Spleen (tissue), 11 donors: Measurements from ENCODE around the gene CD300C. TPM values are rescaled to one million over a fixed set of nuclear protein-coding genes. Genes with fewer than 3 reads are reported as not detected.
"Not testable (repeated sequence)": the region's sequence is repeated elsewhere in the genome, so short reads cannot be mapped to it uniquely, and the experiment has no call there.

ENCODE experiments used
- DNase-seq: peaks from one replicate; pipeline ENCODE4 v3.0.0-alpha.2; 2020
- H3K27ac ChIP-seq, 8 donors: fragments of 200-600 bp; sonication (generic) in 7 of 8; 1 replicate in 4 of 8; 2 replicates in 4 of 8; pipeline versions ENCODE4 v1.5.0 to v1.8.0; 2016 to 2021; ENCODE audit warnings: inconsistent platforms in 4 of 8, mild to moderate bottlenecking in 4 of 8, moderate library complexity in 1 of 8
- H3K27me3 ChIP-seq, 7 donors: fragments of 200-600 bp; sonication (generic) in 6 of 7; replicated peaks in 1 of 7; 1 replicate in 4 of 7; 2 replicates in 3 of 7; pipeline versions ENCODE4 v1.5.0 to v1.8.0; 2016 to 2021; ENCODE audit warnings: inconsistent platforms in 3 of 7, mild to moderate bottlenecking in 1 of 7
- H3K36me3 ChIP-seq, 6 donors: fragments of 200-600 bp; sonication (generic) in 5 of 6; 1 replicate in 4 of 6; 2 replicates in 2 of 6; pipeline versions ENCODE4 v1.5.0 to v1.8.0; 2016 to 2021; ENCODE audit warnings: inconsistent platforms in 2 of 6
- H3K4me1 ChIP-seq, 6 donors: fragments of 200-600 bp; sonication (generic) in 5 of 6; 1 replicate in 3 of 6; 2 replicates in 3 of 6; pipeline versions ENCODE4 v1.5.0 to v1.8.0; 2016 to 2021; ENCODE audit warnings: inconsistent platforms in 3 of 6
- H3K4me3 ChIP-seq, 8 donors: fragments of 200-600 bp; sonication (generic) in 7 of 8; 1 replicate in 4 of 8; 2 replicates in 4 of 8; pipeline versions ENCODE4 v1.5.0 to v1.8.0; 2016 to 2021; ENCODE audit warnings: inconsistent platforms in 4 of 8, mild to moderate bottlenecking in 4 of 8, moderate library complexity in 2 of 8
- H3K9me3 ChIP-seq, 8 donors: fragments of 200-600 bp; sonication (generic) in 7 of 8; 1 replicate in 4 of 8; 2 replicates in 4 of 8; pipeline versions ENCODE4 v1.5.0 to v1.8.0; 2016 to 2021; ENCODE audit warnings: inconsistent platforms in 4 of 8
- CTCF ChIP-seq, 11 experiments: fragments of 200-600 bp in 7 of 11; fragments of 450-650 bp in 4 of 11; sonication (generic) in 4 of 11; IDR thresholded peaks in 8 of 11; conservative IDR thresholded peaks in 3 of 11; 1 replicate in 7 of 11; 2 replicates in 4 of 11; pipeline versions ENCODE4 v1.4.0 to v1.8.0; 2016 to 2021; ENCODE audit warnings: antibody characterized with exemption in 11 of 11, inconsistent platforms in 4 of 11, mild to moderate bottlenecking in 1 of 11
- POLR2A ChIP-seq, 3 donors: fragments of 450-650 bp; IDR thresholded peaks; one replicate each; pipeline ENCODE4 v1.5.1; 2017; ENCODE audit warnings: antibody characterized with exemption in 3 of 3, mild to moderate bottlenecking in 1 of 3
- POLR2AphosphoS5 ChIP-seq, 3 donors: sonication (generic); formaldehyde crosslinking; IDR thresholded peaks; one replicate each; pipeline ENCODE4 v1.5.1; 2017; ENCODE audit warnings: antibody characterized with exemption in 3 of 3
- WGBS, 5 donors: extraction: QIAGEN DNeasy Blood & Tissue Kit in 3 of 5; methylation state at CpG; one replicate each; pipeline versions ENCODE4 v1.1.5 to v1.1.7; 2013 to 2018; 5-methylcytosine and 5-hydroxymethylcytosine counted together
- intact Hi-C: fragments of 100-400 bp; cut with DNase I; formaldehyde crosslinking; loops from one replicate; pipeline ENCODE4 v1.15.0; 2023; ENCODE audit warnings: low total_unique reads
- polyA plus RNA-seq, 3 donors: library from polyadenylated mRNA; stranded (reverse); fragments of 200-250 nt; gene quantifications; one replicate each; pipeline ENCODE4 v1.2.1, GENCODE V29; 2013
- total RNA-seq, 7 donors: library from RNA; depleted of rRNA in 3 of 7; stranded (reverse); fragments of >200 nt in 3 of 7; fragmentation: NEBNext Ultra II Directional in 4 of 7; extraction: Animal tissue kit (Norgen Biotek cat#: 25700) in 4 of 7; gene quantifications; one replicate each; pipeline versions ENCODE4 v1.1.0 to v1.2.1, GENCODE V29; 2016 to 2021
- donor health status: healthy with polysubstance abuse.
- donor health status: DM: no; HTN: no; CAD: no; lungs with moderate emphysema.
- donor health status: DM: no; HTN: no; CAD: no.
- donor health status: Bipolar disorder and iron deficiency.
- donor health status: healthy.
- donor health status: DM: no; HTN: no; CAD: no.
- donor health status: DM: yes; HTN: yes; CAD: no.

The CD300C gene
- total and polyA plus RNA-seq, 10 donors: 0.96 to 10.3 (median 5.0) TPM

- Histone ChIP-seq H3K27me3 (peaks cover 0 to 12% (median 0%) of the 10 kb centered on the region in 7 donors), H3K36me3 (no peaks in the 10 kb centered on the region), H3K4me3 (no peak overlapping the region), H3K9me3 (no peaks in the 10 kb centered on the region), H3K4me1 (peaks cover 0 to 12% (median 2%) of the 10 kb centered on the region in 6 donors), H3K27ac (peak overlapping the region in 5 of 8 donors; percentile 6 to 35 (median 30))
- TF ChIP-seq POLR2AphosphoS5 (IDR thresholded peaks at IDR 0.05) (no peak), POLR2A (IDR thresholded peaks at IDR 0.05) (no peak), CTCF (IDR thresholded peaks at IDR 0.05 in 8 of 11, conservative IDR thresholded peaks at IDR 0.05 in 3 of 11) (no peak)
- no peak for DNase-seq
- intact Hi-C loops: no loop called here
- 32 to 49% (median 39%) methylated on average over 7 of the region's 7 CpGs for WGBS, 5 donors
Observed at GRCh38 chr17:74512624-74513091, 33.3 kb downstream of the CD300C start.

- 88 to 96% (median 90%) methylated on average over 2 of the region's 2 CpGs for WGBS, 5 donors
- TF ChIP-seq POLR2A (IDR thresholded peaks at IDR 0.05) (no peak), POLR2AphosphoS5 (IDR thresholded peaks at IDR 0.05) (no peak), CTCF (IDR thresholded peaks at IDR 0.05 in 8 of 11, conservative IDR thresholded peaks at IDR 0.05 in 3 of 11) (no peak)
- Histone ChIP-seq H3K9me3 (no peaks in the 10 kb centered on the region), H3K27ac (peak overlapping the region in 2 of 8 donors; percentile 15 to 35), H3K27me3 (peaks cover 0 to 12% (median 0%) of the 10 kb centered on the region in 7 donors), H3K4me1 (peaks cover 0 to 12% (median 2%) of the 10 kb centered on the region in 6 donors), H3K4me3 (no peak overlapping the region), H3K36me3 (no peaks in the 10 kb centered on the region)
- intact Hi-C loops: no loop called here
- DNase-seq: no peak
Observed at GRCh38 chr17:74512036-74512435, 33.9 kb downstream of the CD300C start.

- no peak for DNase-seq
- intact Hi-C loops: no loop called here
- H3K27me3 ChIP-seq: peaks cover 0 to 12% (median 0%) of the 10 kb centered on the region in 7 donors
- H3K36me3 ChIP-seq: no peaks in the 10 kb centered on the region
- H3K4me3 ChIP-seq: no peak overlapping the region
- peaks cover 0 to 10% (median 2%) of the 10 kb centered on the region in 6 donors for H3K4me1 ChIP-seq
- TF ChIP-seq POLR2A (IDR thresholded peaks at IDR 0.05) (no peak), POLR2AphosphoS5 (IDR thresholded peaks at IDR 0.05) (no peak), CTCF (IDR thresholded peaks at IDR 0.05 in 8 of 11, conservative IDR thresholded peaks at IDR 0.05 in 3 of 11) (no peak)
- H3K27ac ChIP-seq: no peak overlapping the region
- no peaks in the 10 kb centered on the region for H3K9me3 ChIP-seq
Observed at GRCh38 chr17:74508156-74508555, 37.8 kb downstream of the CD300C start.

GRCh38 chr17:74503949-74504348 is 42.0 kb downstream of the CD300C start:
- H3K4me3 ChIP-seq, DNase-seq, H3K27ac ChIP-seq, H3K36me3 ChIP-seq, H3K9me3 ChIP-seq, H3K27me3 ChIP-seq, H3K4me1 ChIP-seq, intact Hi-C loops: not testable (repeated sequence)
- 59 to 89% (median 72%) methylated on average over 5 of the region's 5 CpGs for WGBS, 5 donors

GRCh38 chr17:74502861-74503260 is 43.1 kb downstream of the CD300C start:
- intact Hi-C loops: no loop called here
- Histone ChIP-seq H3K36me3 (no peaks in the 10 kb centered on the region), H3K27ac (no peak overlapping the region), H3K9me3 (no peaks in the 10 kb centered on the region), H3K4me3 (no peak overlapping the region), H3K4me1 (no peaks in the 10 kb centered on the region), H3K27me3 (no peaks in the 10 kb centered on the region)
- 76 to 87% (median 77%) methylated on average over 6 of the region's 6 CpGs for WGBS, 5 donors
- DNase-seq: no peak
- TF ChIP-seq POLR2AphosphoS5 (IDR thresholded peaks at IDR 0.05): no peak
- TF ChIP-seq POLR2A (IDR thresholded peaks at IDR 0.05): no peak
- no peak for TF ChIP-seq CTCF (IDR thresholded peaks at IDR 0.05 in 8 of 11, conservative IDR thresholded peaks at IDR 0.05 in 3 of 11)
